Hepatocyte (in vitro differentiated cells): Measurements from ENCODE around the gene SGPP1.

ENCODE experiments used
- CTCF ChIP-seq: fragments of 200-600 bp; sonication (generic); IDR thresholded peaks from 2 replicates; pipeline ENCODE4 v1.5.1; 2016; ENCODE audit warnings: antibody characterized with exemption, mild to moderate bottlenecking; ENCODE audit not compliant: poor library complexity
- EZH2phosphoT487 ChIP-seq: fragments of 200-600 bp; sonication (generic); IDR thresholded peaks from one replicate; pipeline ENCODE4 v1.6.1; 2018; ENCODE audit warnings: antibody characterized with exemption, mild to moderate bottlenecking, low read depth, moderate library complexity; ENCODE audit not compliant: unreplicated experiment, severe bottlenecking

- TF ChIP-seq CTCF (no peak), EZH2phosphoT487 (no peak)
These were observed 57.2 kb downstream of the SGPP1 start for GRCh38 chr14:63670692-63671091.
